Glomerular visceral epithelial cell (primary cell): ENCODE measurements around the gene CST11.
"Not testable (repeated sequence)": the region's sequence is repeated elsewhere in the genome, so short reads cannot be mapped to it uniquely, and the experiment has no call there.

Source experiments
- DNase-seq: peaks from one replicate; pipeline ENCODE4 v3.0.0-alpha.2; 2016; ENCODE audit errors: extremely low spot score

CST11 gene, protein sequence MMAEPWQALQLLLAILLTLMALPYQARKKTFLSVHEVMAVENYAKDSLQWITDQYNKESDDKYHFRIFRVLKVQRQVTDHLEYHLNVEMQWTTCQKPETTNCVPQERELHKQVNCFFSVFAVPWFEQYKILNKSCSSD

DNA sequence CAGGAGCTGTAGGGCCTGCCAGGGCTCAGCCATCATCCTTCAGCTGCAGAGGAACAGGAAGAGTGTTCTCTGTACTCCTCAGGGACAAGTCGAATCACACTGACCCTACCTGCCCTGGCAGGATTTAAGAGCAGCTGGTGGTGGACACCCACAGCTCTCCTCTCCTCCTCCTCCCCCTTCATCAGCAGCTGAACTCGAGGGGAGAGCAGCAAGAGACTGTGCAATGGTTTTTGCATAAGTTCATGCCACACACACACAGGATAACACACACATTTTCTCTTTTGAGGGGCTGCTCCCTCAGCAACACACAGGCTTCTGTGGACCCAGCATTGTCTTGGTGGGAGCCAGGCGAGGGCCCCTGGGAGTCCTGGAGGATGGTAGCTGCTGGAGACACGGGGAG lies at the start of gene CST11:
TSS of gene CST11 (minus strand) at position 101 of the 400 bp plus-strand sequence. CDS start at position 36, 65 bp downstream.
- no peak for DNase-seq

DNA sequence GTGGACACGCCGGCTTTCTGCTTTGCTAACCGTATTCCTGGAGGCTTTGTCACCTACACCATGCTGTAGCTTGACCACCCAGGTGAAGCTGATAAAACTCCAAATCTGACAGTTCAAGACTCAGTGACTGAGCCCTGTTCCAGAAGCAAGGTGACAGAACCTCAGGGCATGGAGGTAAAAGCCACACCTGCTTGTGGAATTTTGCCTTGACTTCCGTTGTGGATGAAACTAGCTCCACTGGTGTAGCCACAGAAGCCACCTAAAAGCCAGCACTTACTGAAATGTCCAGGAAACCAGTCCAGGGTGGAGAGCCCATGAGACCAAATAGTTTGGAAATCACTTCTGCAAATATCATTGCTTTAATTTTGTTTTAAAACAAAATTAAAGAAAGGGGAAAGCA lies 49.2 kb upstream of the CST11 start:
- no peak for DNase-seq

DNA sequence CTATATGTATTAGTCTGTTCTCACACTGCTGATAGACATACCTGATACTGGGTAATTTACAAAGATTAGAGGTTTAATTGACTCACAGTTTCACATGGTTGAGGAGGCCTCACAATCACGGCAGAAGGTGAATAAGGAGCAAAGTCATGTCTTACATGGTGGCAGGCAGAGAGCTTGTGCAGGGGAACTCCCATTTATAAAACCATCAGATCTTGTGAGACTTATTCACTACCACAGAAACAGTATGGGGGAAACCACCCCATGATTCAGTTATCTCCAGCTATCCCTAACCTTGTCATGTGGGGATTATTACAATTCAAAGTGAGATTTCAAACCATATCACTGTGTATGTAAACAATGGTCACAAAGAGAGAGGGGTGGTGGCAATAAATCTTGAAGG lies 44.9 kb upstream of the CST11 start:
- DNase-seq, result no peak

DNA sequence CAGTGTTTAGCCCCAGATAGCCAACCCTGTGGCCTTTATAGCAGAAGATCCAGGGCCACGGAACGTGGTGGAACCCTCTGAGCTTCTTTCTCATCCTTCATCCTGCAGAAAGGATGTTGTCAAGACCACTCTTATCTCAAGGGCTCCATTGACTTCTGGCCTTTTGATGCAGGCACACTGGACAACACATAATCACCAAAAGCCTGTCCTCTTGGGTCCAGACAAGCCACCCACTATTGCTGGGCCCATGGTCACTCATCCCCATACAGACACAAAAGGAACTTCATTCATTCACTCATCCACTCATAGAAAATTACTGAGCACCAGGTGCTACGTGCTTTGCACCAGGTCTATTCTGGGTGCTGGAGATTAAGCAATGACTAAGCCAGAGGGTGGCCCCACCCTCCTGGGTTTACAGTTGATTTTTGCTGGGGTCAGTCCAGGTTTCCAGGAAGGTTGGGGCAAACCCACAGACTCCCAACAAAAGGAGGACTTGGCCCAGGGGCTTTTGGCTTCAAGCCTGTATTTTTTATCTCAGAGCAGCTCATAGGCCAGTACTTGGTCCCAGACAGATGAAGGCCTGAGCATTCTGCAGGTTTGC lies 40.6 kb upstream of the CST11 start:
- no peak for DNase-seq

DNA sequence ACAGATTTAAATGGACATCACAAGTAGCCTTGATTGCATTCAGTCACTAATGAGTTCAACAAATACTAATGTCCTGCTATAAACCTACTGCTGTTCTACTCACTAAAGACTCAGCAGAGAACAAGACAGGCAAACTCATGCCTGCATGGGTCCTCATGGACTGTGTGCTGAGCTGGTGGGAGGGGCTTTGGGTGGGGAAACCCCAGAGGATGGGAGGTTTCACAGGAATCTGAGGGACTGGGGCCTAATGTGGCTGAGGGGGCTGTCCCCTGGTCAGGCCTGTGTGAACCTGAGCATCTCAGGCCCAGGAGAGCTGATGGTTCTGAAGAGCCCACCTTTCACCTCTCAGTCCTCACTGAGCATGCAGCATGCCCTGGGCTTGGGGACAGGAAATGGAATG lies 39.6 kb upstream of the CST11 start:
- no peak for DNase-seq

DNA sequence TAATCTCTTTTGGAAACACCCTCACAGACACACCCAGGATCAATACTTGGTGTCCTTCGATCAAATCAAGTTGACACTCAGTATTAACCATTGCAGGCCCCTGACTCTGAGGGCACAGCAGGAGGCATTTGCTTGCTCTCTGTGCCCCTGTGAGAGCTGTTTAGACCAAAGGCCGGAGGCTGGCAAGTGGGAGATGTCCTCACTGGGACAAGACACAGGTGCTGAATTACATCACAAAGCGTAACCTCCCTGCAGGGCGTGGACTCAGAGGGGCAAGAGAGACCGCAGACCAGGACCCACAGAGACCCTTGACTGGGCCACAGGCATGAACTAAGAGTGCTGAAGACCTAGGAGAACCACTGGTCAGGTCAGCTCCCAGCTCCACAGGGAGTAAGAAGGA lies 38.1 kb upstream of the CST11 start, which contains the start of gene CST8:
TSS of gene CST8 (plus strand) at position 301 of the 400 bp plus-strand sequence. CDS start 551 bp downstream, outside the sequence.
- no peak for DNase-seq

DNA sequence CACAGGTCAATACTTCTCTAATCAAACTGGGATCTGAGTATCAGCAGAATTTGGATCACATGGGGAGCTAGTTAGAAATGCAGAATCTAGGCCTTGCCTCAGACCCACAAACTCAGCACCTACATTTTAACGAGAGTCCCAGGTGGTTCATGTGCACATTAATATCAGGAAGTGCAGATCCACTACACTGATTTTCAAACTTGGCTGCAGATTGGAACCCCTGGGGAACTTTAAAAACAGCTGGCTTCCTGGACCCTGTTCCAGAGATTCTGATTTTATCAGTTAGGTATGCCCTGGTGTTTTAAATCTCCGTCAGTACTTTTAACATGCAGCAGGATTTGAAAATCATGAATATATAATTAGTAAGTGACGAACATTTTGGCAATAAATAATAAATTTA lies 36.3 kb upstream of the CST11 start:
- no peak for DNase-seq

DNA sequence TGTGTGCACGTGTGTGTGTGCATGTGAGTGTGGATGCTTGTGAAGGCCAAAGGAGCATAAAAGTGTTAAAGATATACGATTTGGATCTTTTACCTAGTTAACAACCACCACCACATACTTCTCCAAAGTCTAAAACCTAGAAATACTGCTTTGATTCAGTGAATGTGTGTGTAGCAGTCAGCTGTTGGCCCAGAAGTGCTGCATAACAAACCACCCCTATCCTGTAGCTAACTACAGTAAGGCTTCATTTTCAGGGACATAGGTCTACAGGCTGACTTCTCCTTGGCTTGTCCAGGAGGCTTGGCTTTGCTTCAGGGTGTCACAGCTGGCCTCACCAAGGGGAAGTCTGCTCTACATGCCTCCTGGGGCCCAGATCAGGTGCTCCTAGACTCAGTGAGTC lies 35.8 kb upstream of the CST11 start:
- DNase-seq, result no peak

DNA sequence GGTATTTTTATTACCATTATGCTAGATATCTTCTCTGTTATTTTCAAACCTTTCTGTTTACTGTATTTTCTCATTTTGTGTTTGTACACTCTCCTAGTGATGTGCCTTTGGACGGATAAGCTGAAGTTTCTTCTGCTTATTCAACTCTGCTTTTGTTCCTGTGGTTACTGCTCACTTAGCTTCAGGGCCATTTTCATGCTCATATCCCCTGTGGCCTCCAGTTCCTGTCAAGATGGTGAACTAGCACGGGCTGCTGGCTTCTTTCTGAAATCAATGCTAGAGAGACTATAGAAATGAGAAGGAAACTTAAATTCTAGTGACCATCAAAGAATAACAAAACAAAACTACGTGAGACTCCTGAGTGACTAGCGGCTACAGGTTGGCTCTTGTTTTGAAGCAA lies 31.4 kb upstream of the CST11 start:
- no peak for DNase-seq

DNA sequence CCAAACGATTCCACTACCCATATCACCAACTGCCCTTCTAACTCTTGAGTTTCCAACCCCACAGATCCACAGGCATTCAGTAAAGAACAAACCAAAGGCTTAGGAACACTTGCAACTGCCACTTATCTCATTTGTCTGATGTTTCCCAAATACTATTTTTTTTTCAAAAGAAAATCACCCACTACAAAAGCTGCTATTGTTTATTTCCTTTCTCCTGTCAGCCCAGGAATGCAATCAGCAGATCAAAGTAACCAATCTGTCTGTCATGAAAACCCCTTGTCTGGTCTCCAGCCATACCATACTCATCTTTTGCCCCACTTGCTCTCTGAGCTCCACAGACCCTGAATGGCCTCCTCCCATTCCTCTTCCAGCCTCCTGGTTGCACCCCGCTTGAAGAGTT lies 29.5 kb upstream of the CST11 start:
- no peak for DNase-seq

DNA sequence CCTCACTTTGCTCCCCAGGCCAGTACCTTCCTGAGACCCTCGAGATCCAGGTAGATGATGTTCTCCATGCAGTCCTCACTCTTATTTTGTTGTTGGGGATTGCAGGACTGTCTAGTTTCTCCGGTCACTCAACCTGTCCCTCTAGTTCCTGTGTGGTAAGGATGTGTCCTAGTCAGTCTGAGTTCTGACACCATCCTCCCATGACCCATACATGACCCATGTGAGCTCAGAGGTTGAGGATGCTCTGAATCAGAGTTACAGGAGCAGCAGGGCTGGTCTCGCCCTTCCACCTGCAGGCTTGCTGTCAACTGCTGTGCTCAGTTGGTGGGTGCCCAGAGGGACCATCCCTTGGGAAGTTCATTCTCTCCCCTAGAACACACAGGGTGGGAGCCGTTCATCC lies 26.4 kb upstream of the CST11 start:
- DNase-seq, result no peak

DNA sequence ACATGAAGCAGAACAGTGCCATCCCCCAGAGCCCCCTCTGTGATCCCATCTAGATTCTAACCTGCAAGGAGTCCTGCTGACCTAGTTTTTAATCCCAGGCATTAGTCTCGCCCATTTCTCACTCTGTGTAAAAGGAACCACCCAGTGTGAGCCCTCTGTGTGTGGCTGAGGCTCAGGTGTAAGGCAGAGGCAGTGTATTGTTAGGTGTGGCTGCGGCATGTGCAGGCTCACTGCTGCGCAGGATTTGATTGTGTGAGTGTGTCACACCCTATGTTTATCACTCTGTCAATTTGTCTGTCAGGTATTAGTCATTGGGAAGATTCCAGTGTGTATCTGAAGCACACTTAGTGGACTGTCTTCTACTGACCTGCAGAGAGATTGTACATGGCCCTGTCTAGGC lies 24.5 kb upstream of the CST11 start:
- no peak for DNase-seq

DNA sequence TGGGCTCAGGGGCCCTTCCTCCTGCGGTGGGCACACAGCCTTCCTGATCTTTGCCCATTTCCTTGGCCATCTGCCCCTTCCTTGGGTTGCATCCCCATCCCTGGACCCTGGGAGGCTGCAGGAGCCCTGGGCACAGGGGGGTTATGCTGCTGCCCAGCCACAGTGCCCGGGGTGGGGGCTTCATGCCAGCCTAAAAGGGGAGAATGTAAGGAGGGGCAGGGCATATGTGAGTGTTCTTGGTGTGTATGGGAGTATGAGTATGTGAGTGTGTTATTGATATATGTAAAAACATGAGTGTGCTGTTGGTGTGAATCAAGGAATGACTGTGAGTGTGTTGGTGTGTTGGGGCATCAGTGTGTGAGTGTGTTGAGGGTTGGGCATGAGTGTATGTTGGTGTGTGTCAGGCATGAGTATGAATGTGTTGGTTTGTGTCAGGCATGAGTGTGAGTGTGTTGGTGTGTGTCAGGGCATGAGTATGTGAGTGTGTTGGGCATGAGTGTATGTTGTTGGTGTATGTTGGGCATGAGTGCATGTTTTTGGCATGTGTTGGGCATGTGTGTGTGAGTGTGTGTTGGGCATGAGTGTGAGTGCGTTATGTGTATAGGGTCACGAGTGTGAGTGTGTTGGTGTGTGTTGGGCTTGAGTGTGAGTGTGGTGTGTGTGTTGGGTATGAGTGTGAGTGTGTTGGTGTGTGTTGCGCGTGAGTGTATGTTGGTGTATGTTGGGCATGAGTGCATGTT lies 23.5 kb upstream of the CST11 start:
- DNase-seq, result no peak

DNA sequence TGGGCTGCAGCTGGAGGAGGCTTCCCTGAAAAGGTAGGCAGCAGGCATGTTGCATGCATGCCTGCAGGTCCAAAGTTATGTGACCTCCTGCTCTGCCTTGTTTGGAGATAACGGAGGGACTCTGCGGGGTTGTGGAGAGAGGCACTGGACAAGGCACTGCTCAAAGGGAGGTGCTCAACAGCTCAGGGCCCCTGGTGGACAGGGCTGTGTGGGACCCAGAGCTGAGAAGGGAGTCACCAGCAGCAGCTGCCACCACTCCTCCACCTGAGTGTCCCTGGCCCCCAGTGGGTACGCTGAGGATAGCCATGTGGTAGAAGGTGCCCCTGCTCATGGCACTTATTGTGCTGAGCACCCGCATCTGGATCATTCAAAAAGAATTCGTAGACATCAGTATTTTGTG lies 22.7 kb upstream of the CST11 start:
- DNase-seq, result no peak

DNA sequence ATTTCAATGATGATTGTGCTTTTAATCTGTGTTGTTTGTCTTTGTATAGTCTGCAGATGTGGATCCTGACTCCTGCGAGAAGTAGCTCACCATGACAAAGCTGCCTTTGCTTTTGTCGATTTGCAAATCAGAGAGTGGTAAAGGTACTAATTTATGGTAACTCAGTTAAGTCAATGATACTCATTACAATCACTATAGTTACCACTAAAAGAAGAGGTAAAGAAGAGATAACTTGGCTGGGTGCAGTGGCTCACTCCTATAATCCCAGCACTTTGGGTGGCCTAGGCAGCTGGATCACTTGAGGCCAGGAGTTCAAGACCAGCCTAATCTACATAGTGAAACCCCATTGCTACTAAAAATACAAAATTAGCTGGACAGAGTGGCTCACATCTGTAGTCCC lies 20.6 kb upstream of the CST11 start:
- DNase-seq, result not testable (repeated sequence)

DNA sequence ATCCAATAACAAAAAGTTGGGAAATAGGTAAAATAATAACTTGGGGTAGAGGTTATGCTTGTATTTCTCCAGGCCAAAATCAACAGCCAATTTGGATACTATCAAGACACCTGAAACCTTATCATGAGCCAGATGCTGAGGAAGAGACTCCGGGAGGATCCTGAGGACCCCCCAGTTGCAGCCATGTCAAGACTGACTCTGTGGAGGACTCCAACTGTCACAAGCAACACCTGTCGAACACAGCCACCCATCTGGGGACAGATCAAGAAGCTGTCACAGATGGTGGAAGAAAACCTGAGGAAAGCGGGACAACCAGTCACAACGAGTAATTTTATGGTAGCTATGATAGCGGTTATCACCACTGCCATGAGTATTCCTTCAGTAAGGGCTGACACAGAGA lies 19.6 kb upstream of the CST11 start:
- DNase-seq, result not testable (repeated sequence)

DNA sequence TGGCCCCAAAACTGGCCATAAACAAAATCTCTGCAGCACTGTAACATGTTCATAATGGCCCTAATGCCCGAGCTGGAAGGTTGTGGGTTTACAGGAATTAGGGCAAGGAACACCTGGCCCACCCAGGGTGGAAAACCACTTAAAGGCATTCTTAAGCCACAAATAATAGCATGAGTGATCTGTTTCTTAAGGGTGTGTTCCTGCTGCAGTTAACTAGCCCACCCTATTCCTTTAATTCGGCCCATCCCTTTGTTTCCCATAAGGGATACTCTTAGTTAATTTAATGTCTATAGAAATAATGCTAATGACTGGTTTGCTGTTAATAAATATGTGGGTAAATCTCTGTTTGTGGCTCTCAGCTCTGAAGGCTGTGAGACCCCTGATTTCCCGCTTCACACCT lies 14.3 kb upstream of the CST11 start:
- not testable (repeated sequence) for DNase-seq

DNA sequence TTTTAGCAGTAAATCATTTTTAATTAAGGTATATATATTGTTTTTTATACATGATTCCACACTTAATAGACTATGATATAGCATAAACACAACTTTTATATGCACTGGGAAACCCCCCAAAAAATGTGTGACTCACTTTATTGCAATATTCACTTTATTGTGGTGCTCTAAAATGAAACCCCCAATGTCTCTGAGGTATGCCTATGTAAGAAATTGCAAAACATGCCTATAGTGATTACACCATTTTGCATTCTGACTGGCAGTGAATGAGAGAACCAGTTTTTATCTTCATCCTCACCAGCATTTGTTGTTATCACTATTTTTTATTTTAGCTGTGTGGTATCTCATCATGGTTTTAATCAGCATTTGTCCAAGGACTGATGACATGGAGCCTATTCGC lies 8.5 kb upstream of the CST11 start:
- DNase-seq, result no peak

DNA sequence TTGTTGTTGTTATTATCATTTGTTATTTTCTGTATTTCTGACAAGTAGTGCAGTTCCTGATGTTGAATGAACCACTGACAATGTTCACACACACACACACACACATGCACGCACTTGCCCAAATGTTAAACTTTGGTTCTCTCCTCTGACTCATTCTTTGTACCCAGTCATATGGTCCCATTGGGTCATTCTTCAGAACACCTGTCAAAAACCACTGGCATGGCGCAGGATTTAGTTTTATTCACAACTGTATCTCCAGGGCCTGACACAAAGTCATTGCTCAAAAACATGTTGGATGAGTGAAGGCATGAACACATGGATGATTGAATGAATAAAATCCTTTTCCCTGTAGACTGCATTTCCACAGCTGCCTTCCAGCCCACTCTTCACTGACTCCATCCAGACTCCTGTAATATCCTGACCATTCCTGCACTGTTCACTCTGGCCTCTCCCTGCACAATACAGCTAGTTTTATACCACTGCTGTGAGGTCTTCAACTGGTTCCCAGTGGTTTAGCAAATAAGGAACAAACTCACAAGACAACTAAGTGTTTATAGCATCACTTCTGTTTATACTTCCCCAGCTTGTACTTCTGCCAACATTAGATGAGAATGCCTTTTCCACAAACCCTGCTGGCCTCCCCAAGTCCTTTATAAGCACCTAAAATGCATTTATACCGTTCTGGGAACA lies 6.9 kb upstream of the CST11 start:
- DNase-seq, result no peak

DNA sequence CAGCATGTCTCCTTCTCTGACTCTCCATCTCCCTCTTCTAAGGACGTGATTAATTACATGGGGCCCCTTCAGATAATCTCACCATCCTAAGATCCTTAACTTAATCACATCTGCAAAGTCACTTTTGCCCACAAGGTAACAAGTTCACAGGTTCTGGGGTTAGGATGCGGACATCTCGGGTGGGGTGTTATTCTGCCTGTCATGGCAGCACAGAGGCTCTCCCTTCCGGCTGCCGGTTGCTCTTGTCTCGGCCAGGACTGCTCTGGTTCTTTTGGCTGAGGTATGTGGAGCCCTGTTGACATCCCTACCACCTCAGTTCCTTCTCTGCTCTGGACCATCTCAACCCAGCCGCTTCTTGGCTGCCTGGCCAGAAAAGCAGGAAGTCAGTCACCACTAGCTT lies 4.2 kb upstream of the CST11 start:
- no peak for DNase-seq

DNA sequence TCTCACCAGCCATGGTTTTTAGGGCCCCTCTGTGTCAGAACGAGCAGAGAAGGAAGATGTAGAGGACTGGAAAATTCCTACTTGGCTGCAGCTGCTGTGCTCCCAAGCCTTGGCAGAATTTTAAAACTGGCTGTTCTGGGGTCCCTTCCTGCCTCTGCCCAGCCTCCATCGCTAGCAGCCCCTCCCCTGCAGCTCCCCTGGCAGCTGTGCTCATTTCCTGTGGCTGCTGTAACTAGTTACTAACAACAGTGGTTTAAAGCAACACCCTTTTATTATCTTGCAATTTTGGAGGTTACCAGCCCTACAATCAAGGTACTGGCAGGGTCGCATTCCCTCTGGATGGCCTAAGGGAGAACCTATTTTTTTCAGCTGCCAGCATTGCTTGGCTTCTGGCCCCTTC lies 3.7 kb upstream of the CST11 start:
- DNase-seq, result no peak

DNA sequence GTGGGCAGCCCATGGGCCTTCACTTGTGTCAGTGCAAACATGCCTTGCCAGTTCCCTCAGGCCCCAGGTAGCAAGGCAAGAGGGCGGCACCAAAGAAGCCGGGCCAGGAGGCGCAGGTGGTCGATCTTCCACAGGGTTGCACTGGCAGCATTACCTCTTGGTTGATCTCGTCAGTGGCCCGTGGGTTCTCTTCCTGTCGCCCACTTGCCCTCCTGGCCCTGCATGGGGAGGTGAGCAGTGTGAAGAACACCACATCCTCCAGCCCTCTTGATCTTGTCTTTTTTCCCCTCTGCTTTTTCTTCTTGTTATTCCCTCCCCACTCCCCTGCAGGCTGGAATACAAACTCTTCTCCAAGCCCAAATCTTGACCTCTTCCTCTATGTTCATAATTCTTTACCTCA lies 3.0 kb upstream of the CST11 start:
- DNase-seq, result no peak

DNA sequence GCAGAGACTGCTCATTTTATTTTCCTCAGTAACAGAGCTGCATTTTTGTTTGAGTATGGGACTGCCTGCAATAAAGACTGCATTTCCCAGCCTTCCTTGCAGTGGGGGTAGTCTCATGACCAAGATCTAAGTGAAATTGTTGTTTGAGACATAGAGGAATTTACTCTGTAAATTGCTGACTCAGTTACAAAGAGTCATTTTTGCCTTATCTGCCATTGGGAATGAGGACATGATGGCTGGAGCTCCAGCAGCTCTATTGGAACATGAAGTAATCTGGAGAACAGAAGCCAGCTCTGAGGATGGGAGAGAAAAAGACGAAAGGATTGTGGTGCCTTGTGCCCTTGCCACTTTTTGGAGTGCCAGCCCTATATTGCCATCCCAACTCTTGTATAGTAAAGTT lies 2.1 kb upstream of the CST11 start:
- DNase-seq, result no peak
